ENCODE measurements around the gene GLCE. TPM values are rescaled to one million over a fixed set of nuclear protein-coding genes. Genes with fewer than 3 reads are reported as not detected.

GLCE gene
- total and polyA plus RNA-seq, 2 donors (not counting 1 experiment from before 2014, with no cell fraction given) = 21.7 to 23.9 TPM

- Histone ChIP-seq H3K36me3 (ENCODE audit: control insufficient read depth, insufficient read depth, low read length) (no peaks in the 10 kb centered on the region), H3K27ac (ENCODE audit: insufficient read depth, low read length) (no peak overlapping the region), H4K20me1 (ENCODE audit: control insufficient read depth, extremely low read depth, insufficient read depth, low read length) (no peaks in the 10 kb centered on the region), H3K4me2 (ENCODE audit: extremely low read depth, insufficient read depth, low read length) (no peak overlapping the region), H3K9ac (ENCODE audit: insufficient read depth, low read length) (no peak overlapping the region), H3K4me3 (replicated peaks in 1 of 4; ENCODE audit: control extremely low read depth in 1 of 4, insufficient read depth in 1 of 4, low read depth in 3 of 4, low read length in 4 of 4) (no peak overlapping the region), H3K27me3 (ENCODE audit: control insufficient read depth, insufficient read depth, low read length) (no peaks in the 10 kb centered on the region), H3K4me1 (ENCODE audit: control insufficient read depth, extremely low read depth, insufficient read depth, low read length) (no peaks in the 10 kb centered on the region), H3K9me3 (ENCODE audit: control insufficient read depth, insufficient read depth, low read depth, low read length) (no peaks in the 10 kb centered on the region), H3K79me2 (ENCODE audit: control insufficient read depth, insufficient read depth, low read length) (no peaks in the 10 kb centered on the region), H2AFZ (ENCODE audit: low read length) (no peak overlapping the region)
- DNase-seq (ENCODE audit: low read depth in 2 of 2) = no peak
- TF ChIP-seq CTCF (conservative IDR thresholded peaks at IDR 0.05 in 1 of 2, IDR thresholded peaks at IDR 0.05 in 1 of 2; ENCODE audit: low read depth in 1 of 2, low read length in 2 of 2) = no peak
- TF ChIP-seq EZH2 (IDR thresholded peaks at IDR 0.05; ENCODE audit: low read length, missing control alignments) = no peak
Measured at GRCh38 chr15:69206079-69206478, 45.6 kb downstream of the GLCE start.

GRCh38 chr15:69209661-69210060, 49.2 kb downstream of the GLCE start:
- DNase-seq (ENCODE audit: low read depth in 2 of 2) = no peak

GRCh38 chr15:69210574-69210973, 50.1 kb downstream of the GLCE start:
- DNase-seq (ENCODE audit: low read depth in 2 of 2) = no peak
- no peaks in the 10 kb centered on the region for H3K9me3 ChIP-seq (ENCODE audit: control insufficient read depth, insufficient read depth, low read depth, low read length)
- H3K4me3 ChIP-seq (replicated peaks in 1 of 4; ENCODE audit: control extremely low read depth in 1 of 4, insufficient read depth in 1 of 4, low read depth in 3 of 4, low read length in 4 of 4) = no peak overlapping the region
- H2AFZ ChIP-seq (ENCODE audit: low read length) = no peak overlapping the region
- H3K27ac ChIP-seq (ENCODE audit: insufficient read depth, low read length) = no peak overlapping the region
- no peaks in the 10 kb centered on the region for H3K36me3 ChIP-seq (ENCODE audit: control insufficient read depth, insufficient read depth, low read length)
- no peak overlapping the region for H3K9ac ChIP-seq (ENCODE audit: insufficient read depth, low read length)
- H3K79me2 ChIP-seq (ENCODE audit: control insufficient read depth, insufficient read depth, low read length) = no peaks in the 10 kb centered on the region
- no peaks in the 10 kb centered on the region for H4K20me1 ChIP-seq (ENCODE audit: control insufficient read depth, extremely low read depth, insufficient read depth, low read length)
- TF ChIP-seq CTCF (conservative IDR thresholded peaks at IDR 0.05 in 1 of 2, IDR thresholded peaks at IDR 0.05 in 1 of 2; ENCODE audit: low read depth in 1 of 2, low read length in 2 of 2) (no peak), EZH2 (IDR thresholded peaks at IDR 0.05; ENCODE audit: low read length, missing control alignments) (no peak)
- H3K4me2 ChIP-seq (ENCODE audit: extremely low read depth, insufficient read depth, low read length) = no peak overlapping the region
- H3K27me3 ChIP-seq (ENCODE audit: control insufficient read depth, insufficient read depth, low read length) = no peaks in the 10 kb centered on the region
- no peaks in the 10 kb centered on the region for H3K4me1 ChIP-seq (ENCODE audit: control insufficient read depth, extremely low read depth, insufficient read depth, low read length)

More at GRCh38 chr15:69209661-69210060, 49.2 kb downstream of the GLCE start:
- no peaks in the 10 kb centered on the region for H3K9me3 ChIP-seq (ENCODE audit: control insufficient read depth, insufficient read depth, low read depth, low read length)
- H3K27me3 ChIP-seq (ENCODE audit: control insufficient read depth, insufficient read depth, low read length) = no peaks in the 10 kb centered on the region
- H3K4me3 ChIP-seq (replicated peaks in 1 of 4; ENCODE audit: control extremely low read depth in 1 of 4, insufficient read depth in 1 of 4, low read depth in 3 of 4, low read length in 4 of 4) = no peak overlapping the region
- H3K79me2 ChIP-seq (ENCODE audit: control insufficient read depth, insufficient read depth, low read length) = no peaks in the 10 kb centered on the region
- TF ChIP-seq EZH2 (IDR thresholded peaks at IDR 0.05; ENCODE audit: low read length, missing control alignments) = no peak
- H3K4me1 ChIP-seq (ENCODE audit: control insufficient read depth, extremely low read depth, insufficient read depth, low read length) = no peaks in the 10 kb centered on the region
- no peak overlapping the region for H3K27ac ChIP-seq (ENCODE audit: insufficient read depth, low read length)
- H3K36me3 ChIP-seq (ENCODE audit: control insufficient read depth, insufficient read depth, low read length) = no peaks in the 10 kb centered on the region
- H3K9ac ChIP-seq (ENCODE audit: insufficient read depth, low read length) = no peak overlapping the region
- H4K20me1 ChIP-seq (ENCODE audit: control insufficient read depth, extremely low read depth, insufficient read depth, low read length) = no peaks in the 10 kb centered on the region
- no peak overlapping the region for H3K4me2 ChIP-seq (ENCODE audit: extremely low read depth, insufficient read depth, low read length)
- H2AFZ ChIP-seq (ENCODE audit: low read length) = no peak overlapping the region

All from fibroblast of lung (primary cell).